GM10847 (cell line): ENCODE data around the gene FIGN.

Source experiments
- POLR2A ChIP-seq: IDR thresholded peaks from 2 replicates; pipeline ENCODE4 v1.6.1; 2011; ENCODE audit not compliant: insufficient read length; ENCODE audit errors: extremely low read depth

The FIGN gene

DNA sequence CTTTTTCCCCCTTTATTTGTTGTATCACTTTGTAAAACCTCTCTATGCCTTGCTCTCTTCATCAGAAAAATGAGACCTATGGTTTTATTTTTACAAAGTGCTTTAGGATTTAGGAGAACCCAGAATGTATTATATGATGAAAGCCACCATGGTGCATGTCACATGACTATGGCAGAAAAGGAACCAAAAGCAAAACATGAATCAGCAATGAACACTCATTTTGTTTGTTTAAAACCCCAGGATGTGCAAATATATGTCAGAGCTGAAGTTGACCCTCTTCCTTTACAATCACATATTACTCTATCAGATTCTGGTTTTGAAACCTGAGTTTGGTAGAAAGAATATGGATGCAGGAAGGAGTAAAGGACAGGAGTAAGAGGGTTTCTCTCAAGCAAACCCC is 70.0 kb downstream of the FIGN start:
- TF ChIP-seq POLR2A: no peak

DNA sequence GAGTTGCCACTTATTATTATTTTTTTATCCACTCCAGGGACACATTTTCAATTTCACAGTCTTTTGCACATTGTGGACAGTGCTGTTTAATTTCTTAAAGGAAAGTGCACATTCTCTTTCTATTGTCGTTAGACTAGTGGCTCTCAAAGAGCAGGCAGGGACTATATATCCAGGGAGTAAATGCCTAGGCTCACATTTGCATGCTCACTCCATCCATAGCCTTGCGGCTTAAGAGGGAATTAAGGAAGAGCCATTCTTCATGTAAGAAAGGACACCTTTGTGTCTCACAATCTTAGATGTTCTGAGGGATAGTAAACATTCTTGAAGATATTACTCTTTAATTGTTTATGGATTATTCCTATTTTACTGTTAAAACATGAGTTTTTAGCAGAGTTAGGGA is 70.8 kb downstream of the FIGN start:
- no peak for TF ChIP-seq POLR2A

DNA sequence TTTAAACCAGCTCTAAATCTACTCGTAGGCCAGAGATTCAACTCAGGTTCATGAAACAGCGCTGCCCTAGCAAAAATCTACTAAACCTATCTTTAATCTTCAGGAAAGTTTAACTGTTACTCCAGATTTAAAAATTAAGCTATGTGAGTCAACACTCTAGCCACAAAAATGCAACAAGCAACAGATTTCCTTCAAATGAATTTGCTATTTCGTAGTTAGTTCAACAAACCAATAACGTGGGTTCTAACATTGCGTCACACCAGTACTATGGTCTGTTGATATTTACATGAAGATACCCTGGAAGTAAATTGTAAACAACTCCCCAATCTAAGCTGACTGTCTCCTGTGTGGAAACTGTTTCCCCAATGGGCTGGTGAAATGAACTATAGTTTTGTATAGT is 71.2 kb downstream of the FIGN start:
- no peak for TF ChIP-seq POLR2A

GRCh38 chr2:163662141-163662780 is 73.5 kb downstream of the FIGN start:
- TF ChIP-seq POLR2A: no peak

DNA sequence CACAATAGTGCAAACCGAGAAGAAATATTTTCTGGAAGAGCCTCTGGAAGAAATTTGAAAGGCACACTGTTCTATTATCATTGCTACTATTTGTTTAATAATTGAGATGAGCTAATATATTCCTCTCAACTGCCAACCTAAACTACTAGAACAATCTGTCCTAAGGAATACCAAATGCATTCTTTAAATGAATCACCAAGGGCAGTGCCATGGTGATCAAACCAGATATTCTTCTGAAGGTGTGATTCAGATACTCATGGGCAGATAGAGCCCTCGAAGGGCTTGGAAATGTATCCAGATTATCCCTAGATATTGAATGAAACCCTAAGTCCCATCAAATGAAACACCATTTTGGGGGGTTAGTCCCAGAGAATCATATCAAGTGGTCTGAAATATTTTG is 76.6 kb downstream of the FIGN start:
- no peak for TF ChIP-seq POLR2A

- no peak for TF ChIP-seq POLR2A
Observed at GRCh38 chr2:163658556-163658955, 77.3 kb downstream of the FIGN start.

- no peak for TF ChIP-seq POLR2A
Observed at GRCh38 chr2:163657281-163657656, 78.5 kb downstream of the FIGN start.

DNA sequence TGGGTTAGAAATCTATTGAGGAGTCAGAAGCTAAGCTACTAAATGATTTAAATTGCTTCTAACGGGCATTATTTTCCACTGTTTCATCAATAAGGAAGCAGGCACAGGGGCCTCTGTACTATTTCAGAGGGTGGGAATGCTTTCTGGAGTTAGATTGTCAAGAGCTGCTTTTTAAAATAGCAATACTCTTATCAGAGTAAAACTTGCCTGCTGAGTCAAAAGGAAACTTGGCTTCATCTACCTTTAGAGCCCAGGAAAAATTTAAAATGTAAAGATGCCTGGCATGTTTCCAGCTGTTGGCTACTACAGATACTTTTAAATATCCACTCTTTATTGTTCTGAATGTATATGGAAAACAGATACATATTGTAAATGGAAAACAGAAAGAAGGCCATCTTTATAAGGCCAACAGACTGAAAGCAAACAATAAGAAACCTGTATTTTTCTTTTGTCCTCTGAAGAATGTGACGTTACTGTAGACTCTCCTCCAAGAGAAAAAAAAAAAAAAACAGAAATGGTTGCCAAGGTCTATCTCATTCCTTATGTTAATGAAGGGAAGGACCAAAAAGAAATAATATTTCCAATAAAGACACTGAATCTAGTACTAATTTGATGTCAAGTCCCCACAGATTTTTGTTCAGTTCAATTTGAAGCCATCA is 79.1 kb downstream of the FIGN start:
- TF ChIP-seq POLR2A: no peak

DNA sequence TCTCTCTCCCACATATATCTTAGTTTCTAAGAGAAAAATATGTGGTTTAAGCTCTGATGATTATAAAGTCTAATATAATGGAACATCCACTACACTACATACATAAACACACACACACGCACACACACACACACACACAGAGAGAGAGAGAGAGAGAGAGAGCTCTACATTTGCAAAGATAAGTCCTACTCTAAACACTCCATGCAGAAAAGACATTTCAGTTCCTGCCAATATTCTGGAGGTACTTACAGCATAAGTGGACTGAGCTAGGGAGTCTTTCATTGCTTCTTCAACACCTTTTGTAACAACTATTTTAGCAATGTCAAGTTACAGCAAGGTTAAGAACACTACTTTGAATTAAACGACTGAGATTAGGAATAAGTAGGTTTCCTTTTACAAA is 80.1 kb downstream of the FIGN start:
- TF ChIP-seq POLR2A: no peak

GRCh38 chr2:163652751-163653150 is 83.1 kb downstream of the FIGN start:
- TF ChIP-seq POLR2A: no peak

DNA sequence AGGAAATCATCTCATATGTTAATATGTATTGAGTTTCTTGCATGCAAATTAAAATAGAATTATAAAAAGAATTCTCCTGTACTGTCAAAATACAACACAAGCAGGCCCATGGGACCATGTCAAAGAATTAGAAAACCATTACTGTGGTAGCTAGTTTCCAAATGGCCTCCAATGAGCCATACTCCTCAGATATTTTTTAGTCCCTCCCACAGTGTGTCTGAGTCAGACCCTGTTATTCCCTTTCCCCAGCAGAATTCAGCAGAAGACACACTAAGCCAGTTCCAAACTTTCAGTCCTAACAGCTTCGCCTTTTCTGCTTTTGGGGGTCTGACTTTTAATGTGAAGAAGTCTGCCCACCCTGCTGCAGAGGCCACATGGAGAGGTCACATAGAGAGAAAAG is 86.7 kb downstream of the FIGN start:
- TF ChIP-seq POLR2A: no peak

DNA sequence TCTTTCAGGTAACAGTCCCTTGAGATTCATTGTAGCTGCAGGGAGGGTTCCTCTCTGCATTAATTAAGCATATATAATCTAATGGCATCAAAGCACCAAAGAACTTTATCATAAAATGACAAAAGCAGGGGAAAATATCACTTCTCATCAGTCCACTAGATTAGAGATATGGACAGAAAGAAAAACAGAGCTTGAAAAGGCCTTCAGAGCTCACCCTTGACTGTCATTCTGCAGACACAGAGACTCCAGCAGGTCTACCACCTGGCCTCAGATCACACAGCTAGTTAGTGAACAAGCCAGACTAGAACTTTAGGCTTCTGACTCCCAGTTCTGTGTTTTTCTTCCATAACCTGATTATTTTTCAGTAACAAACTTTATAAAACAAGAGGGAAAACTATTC is 88.5 kb downstream of the FIGN start:
- TF ChIP-seq POLR2A: no peak

DNA sequence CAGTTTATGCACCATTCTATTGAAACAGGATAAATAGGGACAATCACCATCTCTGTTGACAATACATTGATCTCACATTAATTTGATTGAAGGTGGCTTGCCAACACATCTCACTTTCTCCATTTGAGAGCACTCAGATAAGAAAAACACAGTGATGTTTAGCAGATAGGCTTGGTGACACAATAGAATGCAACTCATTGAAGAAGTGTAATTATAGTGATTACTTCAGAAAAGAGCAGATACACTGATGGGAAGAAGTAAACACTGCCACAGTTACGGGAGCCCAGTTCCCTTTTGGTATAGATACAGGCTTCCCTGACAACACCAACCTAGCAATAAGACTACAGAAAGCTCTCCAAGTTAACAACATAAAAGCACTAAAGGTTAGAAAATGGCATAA is 89.1 kb downstream of the FIGN start:
- TF ChIP-seq POLR2A: no peak

GRCh38 chr2:163644238-163644637 is 91.6 kb downstream of the FIGN start:
- TF ChIP-seq POLR2A: no peak

DNA sequence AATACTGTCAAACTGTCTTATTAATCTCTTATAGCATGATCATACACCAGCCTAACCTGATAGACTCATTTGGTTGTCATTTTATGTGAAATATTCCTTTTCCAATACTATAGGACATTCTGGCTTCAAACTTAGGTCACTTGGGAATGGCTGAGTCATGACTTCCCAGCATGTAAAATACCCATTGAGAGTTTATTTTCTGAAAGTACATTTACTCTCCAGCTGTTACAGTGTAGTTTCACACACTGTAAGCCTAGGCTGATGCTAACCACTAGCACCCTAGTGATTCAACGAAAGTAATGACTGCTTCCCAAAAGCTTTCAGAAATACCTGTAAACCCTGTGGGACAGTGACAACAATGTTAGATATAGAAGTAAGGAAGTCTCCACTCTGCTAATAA is 93.8 kb downstream of the FIGN start:
- TF ChIP-seq POLR2A: no peak

DNA sequence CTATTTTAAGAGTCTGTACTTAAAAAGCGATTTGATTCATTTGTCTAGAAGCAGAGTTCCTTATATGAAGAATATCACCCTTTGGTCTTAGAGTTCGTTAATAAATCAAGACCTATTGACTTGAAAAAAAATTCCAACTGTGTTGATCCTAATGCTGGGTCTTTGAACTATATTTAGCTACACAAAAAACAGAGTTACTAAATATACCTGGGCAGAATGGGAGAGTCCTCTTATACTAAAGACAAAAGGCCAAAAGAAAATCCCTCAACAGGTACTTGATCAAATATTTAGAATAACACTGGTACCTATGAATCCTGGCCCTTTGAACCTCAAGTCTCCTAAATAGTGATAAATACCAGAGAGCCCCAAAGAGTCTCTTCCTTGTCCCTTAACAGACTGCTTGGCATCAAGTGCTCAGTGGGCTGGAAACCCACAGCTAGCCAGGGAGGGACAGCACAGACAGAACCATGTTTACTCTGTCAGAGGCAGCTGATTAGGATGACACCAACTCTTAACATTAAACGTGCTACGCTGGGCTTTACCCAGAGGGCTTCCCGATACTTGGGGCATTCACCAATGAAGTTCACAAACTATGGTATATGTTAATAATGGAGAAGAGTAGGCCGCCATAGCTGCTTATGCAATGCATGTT is 95.1 kb downstream of the FIGN start:
- TF ChIP-seq POLR2A: no peak

DNA sequence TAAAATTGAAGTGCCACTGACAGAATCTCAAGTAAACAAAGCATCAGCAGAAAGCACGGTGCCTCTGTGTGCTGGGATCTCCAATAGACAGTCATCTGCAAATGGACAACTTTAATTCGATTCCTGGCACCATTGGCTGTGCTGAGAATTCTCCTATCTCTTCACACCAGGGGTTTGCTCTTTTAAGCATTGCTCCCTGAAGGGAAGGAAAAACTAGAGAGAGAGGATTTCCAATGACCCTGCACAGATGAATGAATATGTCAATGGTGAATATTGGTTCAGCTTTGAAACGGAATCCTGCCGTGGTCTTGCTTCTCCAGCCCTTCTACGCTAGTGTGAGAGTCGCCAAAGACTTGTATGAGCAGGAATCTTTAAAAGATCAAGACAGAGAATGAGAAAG is 97.9 kb downstream of the FIGN start:
- TF ChIP-seq POLR2A: no peak
